GM18505 (cell line): ENCODE measurements around the gene LRBA.

Experiments
- ATAC-seq: cut with Tn5 transposase; IDR thresholded peaks from one replicate; pipeline ENCODE4 v1.9.1; 2021; ENCODE audit not compliant: unreplicated experiment
- POLR2A ChIP-seq: IDR thresholded peaks from 4 replicates; pipeline ENCODE4 v1.6.1; 2011; ENCODE audit warnings: borderline replicate concordance; ENCODE audit not compliant: insufficient read depth, insufficient read length; ENCODE audit errors: extremely low read depth

Gene LRBA

GRCh38 chr4:150599547-150599946, 415.5 kb downstream of the LRBA start:
- TF ChIP-seq POLR2A = no peak
- ATAC-seq = no peak

- TF ChIP-seq POLR2A = no peak
- no peak for ATAC-seq
These were observed 416.2 kb downstream of the LRBA start for GRCh38 chr4:150598909-150599308.

- ATAC-seq = no peak
- no peak for TF ChIP-seq POLR2A
These were observed 421.1 kb downstream of the LRBA start for GRCh38 chr4:150593996-150594395.

GRCh38 chr4:150591904-150592303, 423.2 kb downstream of the LRBA start:
- no peak for ATAC-seq
- no peak for TF ChIP-seq POLR2A

GRCh38 chr4:150591406-150591805, 423.7 kb downstream of the LRBA start:
- no peak for ATAC-seq
- TF ChIP-seq POLR2A = no peak

- ATAC-seq = no peak
- TF ChIP-seq POLR2A = no peak
These were observed 424.5 kb downstream of the LRBA start for GRCh38 chr4:150590631-150591030.

GRCh38 chr4:150589157-150589556, 425.9 kb downstream of the LRBA start:
- ATAC-seq = no peak
- no peak for TF ChIP-seq POLR2A

GRCh38 chr4:150588316-150588715, 426.8 kb downstream of the LRBA start:
- ATAC-seq = no peak

GRCh38 chr4:150586162-150586810, 428.8 kb downstream of the LRBA start:
- ATAC-seq = no peak
- no peak for TF ChIP-seq POLR2A

More at GRCh38 chr4:150588316-150588715, 426.8 kb downstream of the LRBA start:
- no peak for TF ChIP-seq POLR2A

GRCh38 chr4:150585611-150586010, 429.5 kb downstream of the LRBA start:
- TF ChIP-seq POLR2A = no peak
- no peak for ATAC-seq

GRCh38 chr4:150584111-150584915, 430.8 kb downstream of the LRBA start:
- no peak for ATAC-seq
- TF ChIP-seq POLR2A = no peak

GRCh38 chr4:150583287-150584110, 431.6 kb downstream of the LRBA start:
- ATAC-seq = no peak
- no peak for TF ChIP-seq POLR2A

GRCh38 chr4:150582873-150583286, 432.2 kb downstream of the LRBA start:
- no peak for ATAC-seq
- TF ChIP-seq POLR2A = no peak
